ENCODE measurements around the gene CD63. TPM values are rescaled to one million over a fixed set of nuclear protein-coding genes. Genes with fewer than 3 reads are reported as not detected.

CD63 gene
- total and polyA plus RNA-seq, 9 of the 15 experiments (the other 6 are each of a cell fraction or from before 2014, with no cell fraction given), result 313 to 735 (median 433) TPM

GRCh38 chr12:55724226-55724939, 4.4 kb downstream of the CD63 start (continued):
- no peak for TF ChIP-seq ZNF586 (CRISPR knock-in tag; conservative IDR thresholded peaks at IDR 0.05)
- 0 out of 2 replicates have a peak, but pooled peaks have one; percentile 2 for TF ChIP-seq ATF4 (CRISPR knock-in tag; IDR thresholded peaks at IDR 0.05)
- TF ChIP-seq, protein P1, sequence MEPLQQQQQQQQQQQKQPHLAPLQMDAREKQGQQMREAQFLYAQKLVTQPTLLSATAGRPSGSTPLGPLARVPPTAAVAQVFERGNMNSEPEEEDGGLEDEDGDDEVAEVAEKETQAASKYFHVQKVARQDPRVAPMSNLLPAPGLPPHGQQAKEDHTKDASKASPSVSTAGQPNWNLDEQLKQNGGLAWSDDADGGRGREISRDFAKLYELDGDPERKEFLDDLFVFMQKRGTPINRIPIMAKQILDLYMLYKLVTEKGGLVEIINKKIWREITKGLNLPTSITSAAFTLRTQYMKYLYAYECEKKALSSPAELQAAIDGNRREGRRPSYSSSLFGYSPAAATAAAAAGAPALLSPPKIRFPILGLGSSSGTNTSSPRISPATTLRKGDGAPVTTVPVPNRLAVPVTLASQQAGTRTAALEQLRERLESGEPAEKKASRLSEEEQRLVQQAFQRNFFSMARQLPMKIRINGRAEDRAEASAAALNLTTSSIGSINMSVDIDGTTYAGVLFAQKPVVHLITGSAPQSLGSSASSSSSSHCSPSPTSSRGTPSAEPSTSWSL (CRISPR knock-in tag; IDR thresholded peaks at IDR 0.05; ENCODE audit: borderline replicate concordance), result no peak
- TF ChIP-seq ETS1 (conservative IDR thresholded peaks at IDR 0.05; ENCODE audit: control insufficient read depth, low read depth, low read length), result 0 out of 2 replicates have a peak, but pooled peaks have one; percentile 19
- no peak for TF ChIP-seq WHSC1 (IDR thresholded peaks at IDR 0.05; ENCODE audit: low read length)
- no peak for TF ChIP-seq POLR2B (IDR thresholded peaks at IDR 0.05; ENCODE audit: low read depth, partially characterized antibody)
- no peak for TF ChIP-seq PTBP1 (IDR thresholded peaks at IDR 0.05; ENCODE audit: low read depth, low read length)
- no peak for TF ChIP-seq ZNF253 (CRISPR knock-in tag; conservative IDR thresholded peaks at IDR 0.05)

Measured in K562 (cell line).